ENCODE results near the gene INPP5B. TPM values are rescaled to one million over a fixed set of nuclear protein-coding genes. Genes with fewer than 3 reads are reported as not detected.
"Not testable (repeated sequence)": the region's sequence is repeated elsewhere in the genome, so short reads cannot be mapped to it uniquely, and the experiment has no call there.

The INPP5B gene
- total RNA-seq, 5 donors from 2014 or later (not counting 1 experiment from before 2014, with no cell fraction given): 27.9 to 35.8 (median 30.9) TPM

DNA sequence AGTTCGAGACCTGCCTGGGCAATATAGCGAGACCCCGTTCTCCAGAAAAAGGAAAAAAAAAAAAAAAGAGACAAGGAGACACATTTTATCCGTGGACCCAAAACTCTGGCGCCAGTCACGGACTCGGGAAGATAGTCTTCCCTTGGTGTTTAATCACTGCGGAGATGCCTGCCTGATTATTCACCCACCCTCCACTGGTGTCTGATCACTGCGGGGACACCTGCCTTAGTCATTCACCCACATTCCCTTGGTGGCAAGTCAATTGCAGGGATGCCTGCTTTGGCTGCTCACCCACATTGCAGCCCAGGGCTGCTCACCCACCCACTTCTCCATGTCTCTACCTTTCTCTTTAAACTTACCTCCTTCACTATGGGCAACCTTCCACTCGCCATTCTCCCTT is 38.3 kb downstream of the INPP5B start:
- H3K4me3 Mint-ChIP-seq; H3K27ac Mint-ChIP-seq; H3K27me3 ChIP-seq (replicated peaks in 1 of 2; ENCODE audit: control insufficient read depth in 2 of 2, extremely low read depth in 1 of 2, insufficient read depth in 2 of 2, low read length in 1 of 2); POLR2A ChIA-PET; H3K27ac ChIP-seq (ENCODE audit: low read length); H3K9me3 ChIP-seq; ATAC-seq (replicated peaks in 1 of 4); H3K4me3 ChIP-seq (ENCODE audit: control insufficient read depth in 1 of 2, extremely low read depth in 1 of 2, low read length in 1 of 2); CTCF ChIA-PET; DNase-seq; H3K27me3 Mint-ChIP-seq; H3K36me3 ChIP-seq (ENCODE audit: control insufficient read depth in 2 of 2, extremely low read depth in 1 of 2, insufficient read depth in 1 of 2, low read length in 1 of 2); H3K4me1 ChIP-seq (ENCODE audit: control insufficient read depth in 1 of 2, extremely low read depth in 1 of 2, insufficient read depth in 2 of 2, low read length in 2 of 2): not testable (repeated sequence)
- Mint-ChIP-seq H3K9me3 (peaks cover 5 to 17% (median 5%) of the 10 kb centered on the region in 3 donors), H3K36me3 (peaks cover 10% of the 10 kb centered on the region), H3K4me1 (peaks cover 3 to 16% (median 4%) of the 10 kb centered on the region in 3 donors)
- 99% methylated on average over 7 of the region's 10 CpGs for WGBS (ENCODE audit: insufficient coverage)

DNA sequence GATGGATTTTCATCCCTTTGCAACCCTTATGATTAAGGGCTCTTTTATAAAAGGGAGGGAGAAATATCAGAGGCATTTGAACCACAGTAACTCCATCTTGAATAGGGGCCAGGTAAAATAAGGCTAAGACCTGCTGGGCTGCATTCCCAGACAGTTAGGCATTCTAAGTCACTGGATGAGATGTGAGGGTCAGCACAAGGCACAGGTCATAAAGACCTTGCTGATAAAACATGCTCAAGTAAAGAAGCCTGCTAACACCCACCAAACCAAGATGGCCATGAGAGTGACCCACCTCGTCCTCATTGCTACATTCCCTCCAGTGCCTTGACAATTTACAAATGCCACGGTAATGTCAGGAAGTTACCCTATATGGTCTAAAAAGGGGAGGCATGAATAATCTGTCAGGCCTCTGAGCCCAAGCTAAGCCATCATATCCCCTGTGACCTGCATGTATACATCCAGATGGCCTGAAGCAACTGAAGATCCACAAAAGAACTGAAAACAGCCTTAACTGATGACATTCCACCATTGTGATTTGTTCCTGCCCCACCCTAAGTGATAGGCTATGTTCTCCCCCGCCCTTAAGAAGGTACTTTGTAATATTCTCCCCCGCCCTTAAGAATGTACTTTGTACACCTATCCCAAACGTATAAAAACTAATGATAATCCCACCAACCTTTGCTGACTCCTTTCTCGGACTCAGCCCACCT is 39.3 kb downstream of the INPP5B start:
- CTCF ChIA-PET: interaction anchor here in 1 of 2 donors (0.6 kb wide), 1 partner anchor 14 kb away, joined by 3 read pairs; no protein-coding TSS in a partner anchor

GRCh38 chr1:37906591-37906990 is 40.3 kb downstream of the INPP5B start:
- ATAC-seq (replicated peaks in 1 of 4); H3K27ac ChIP-seq (ENCODE audit: low read length); H3K27me3 Mint-ChIP-seq; CTCF ChIA-PET; H3K36me3 ChIP-seq (ENCODE audit: control insufficient read depth in 2 of 2, extremely low read depth in 1 of 2, insufficient read depth in 1 of 2, low read length in 1 of 2); H3K4me3 ChIP-seq (ENCODE audit: control insufficient read depth in 1 of 2, extremely low read depth in 1 of 2, low read length in 1 of 2); H3K9me3 ChIP-seq; H3K27me3 ChIP-seq (replicated peaks in 1 of 2; ENCODE audit: control insufficient read depth in 2 of 2, extremely low read depth in 1 of 2, insufficient read depth in 2 of 2, low read length in 1 of 2); DNase-seq; H3K27ac Mint-ChIP-seq; POLR2A ChIA-PET; H3K4me1 ChIP-seq (ENCODE audit: control insufficient read depth in 1 of 2, extremely low read depth in 1 of 2, insufficient read depth in 2 of 2, low read length in 2 of 2); H3K4me3 Mint-ChIP-seq: not testable (repeated sequence)
- 100% methylated on average over 2 of the region's 3 CpGs for WGBS (ENCODE audit: insufficient coverage)
- Mint-ChIP-seq H3K4me1 (peaks cover 7 to 23% (median 9%) of the 10 kb centered on the region in 3 donors), H3K36me3 (peaks cover 10% of the 10 kb centered on the region), H3K9me3 (peaks cover 5 to 17% (median 5%) of the 10 kb centered on the region in 3 donors)

More for the DNA sequence above, 39.3 kb downstream of the INPP5B start:
- H3K4me3 Mint-ChIP-seq; H3K9me3 ChIP-seq; H3K4me1 ChIP-seq (ENCODE audit: control insufficient read depth in 1 of 2, extremely low read depth in 1 of 2, insufficient read depth in 2 of 2, low read length in 2 of 2); H3K27ac Mint-ChIP-seq; DNase-seq; H3K4me3 ChIP-seq (ENCODE audit: control insufficient read depth in 1 of 2, extremely low read depth in 1 of 2, low read length in 1 of 2); H3K27ac ChIP-seq (ENCODE audit: low read length); ATAC-seq (replicated peaks in 1 of 4); POLR2A ChIA-PET; H3K27me3 Mint-ChIP-seq; H3K27me3 ChIP-seq (replicated peaks in 1 of 2; ENCODE audit: control insufficient read depth in 2 of 2, extremely low read depth in 1 of 2, insufficient read depth in 2 of 2, low read length in 1 of 2); H3K36me3 ChIP-seq (ENCODE audit: control insufficient read depth in 2 of 2, extremely low read depth in 1 of 2, insufficient read depth in 1 of 2, low read length in 1 of 2): not testable (repeated sequence)
- peaks cover 3 to 16% (median 4%) of the 10 kb centered on the region in 3 donors for H3K4me1 Mint-ChIP-seq
- 100% methylated on average over 4 of the region's 6 CpGs for WGBS (ENCODE audit: insufficient coverage)
- H3K36me3 Mint-ChIP-seq: peaks cover 10% of the 10 kb centered on the region
- peaks cover 5 to 17% (median 5%) of the 10 kb centered on the region in 3 donors for H3K9me3 Mint-ChIP-seq

GRCh38 chr1:37905727-37906126 is 41.1 kb downstream of the INPP5B start:
- ChIA-PET CTCF (interaction anchor here in 1 of 2 donors (0.6 kb wide), 1 partner anchor 30 kb away, joined by 3 read pairs; no protein-coding TSS in a partner anchor), POLR2A (no interaction called here)
- Histone ChIP-seq H3K27me3 (replicated peaks in 1 of 2; ENCODE audit: control insufficient read depth in 2 of 2, extremely low read depth in 1 of 2, insufficient read depth in 2 of 2, low read length in 1 of 2) (no peaks in the 10 kb centered on the region), H3K4me1 (ENCODE audit: control insufficient read depth in 1 of 2, extremely low read depth in 1 of 2, insufficient read depth in 2 of 2, low read length in 2 of 2) (no peaks in the 10 kb centered on the region), H3K4me3 (ENCODE audit: control insufficient read depth in 1 of 2, extremely low read depth in 1 of 2, low read length in 1 of 2) (no peak overlapping the region), H3K27ac (ENCODE audit: low read length) (no peak overlapping the region), H3K36me3 (ENCODE audit: control insufficient read depth in 2 of 2, extremely low read depth in 1 of 2, insufficient read depth in 1 of 2, low read length in 1 of 2) (no peaks in the 10 kb centered on the region), H3K9me3 (no peaks in the 10 kb centered on the region)
- H3K27ac Mint-ChIP-seq: no peak overlapping the region
- WGBS (ENCODE audit: insufficient coverage): no CpG with 5 or more reads among the region's 1 CpG
- ATAC-seq (replicated peaks in 1 of 4): no peak
- H3K4me1 Mint-ChIP-seq: peaks cover 13 to 28% (median 15%) of the 10 kb centered on the region in 3 donors
- DNase-seq: no peak
- H3K4me3 Mint-ChIP-seq: no peak overlapping the region
- peaks cover 15% of the 10 kb centered on the region for H3K36me3 Mint-ChIP-seq
- H3K27me3 Mint-ChIP-seq: no peaks in the 10 kb centered on the region
- peaks cover 5 to 17% (median 5%) of the 10 kb centered on the region in 3 donors for H3K9me3 Mint-ChIP-seq

- Mint-ChIP-seq H3K4me1 (peaks cover 13 to 23% (median 13%) of the 10 kb centered on the region in 3 donors), H3K9me3 (peaks cover 4 to 14% (median 4%) of the 10 kb centered on the region in 3 donors), H3K36me3 (peaks cover 15% of the 10 kb centered on the region)
- H3K27ac Mint-ChIP-seq; ATAC-seq (replicated peaks in 1 of 4); H3K27ac ChIP-seq (ENCODE audit: low read length); POLR2A ChIA-PET; H3K36me3 ChIP-seq (ENCODE audit: control insufficient read depth in 2 of 2, extremely low read depth in 1 of 2, insufficient read depth in 1 of 2, low read length in 1 of 2); H3K4me3 Mint-ChIP-seq; H3K9me3 ChIP-seq; H3K4me1 ChIP-seq (ENCODE audit: control insufficient read depth in 1 of 2, extremely low read depth in 1 of 2, insufficient read depth in 2 of 2, low read length in 2 of 2); DNase-seq; H3K27me3 Mint-ChIP-seq; H3K27me3 ChIP-seq (replicated peaks in 1 of 2; ENCODE audit: control insufficient read depth in 2 of 2, extremely low read depth in 1 of 2, insufficient read depth in 2 of 2, low read length in 1 of 2); H3K4me3 ChIP-seq (ENCODE audit: control insufficient read depth in 1 of 2, extremely low read depth in 1 of 2, low read length in 1 of 2): not testable (repeated sequence)
- CTCF ChIA-PET: interaction anchor here in 1 of 2 donors (0.6 kb wide), 1 partner anchor 301 kb away, joined by 3 read pairs; no protein-coding TSS in a partner anchor
- WGBS (ENCODE audit: insufficient coverage): no CpG with 5 or more reads among the region's 6 CpGs
Measured at GRCh38 chr1:37903921-37904320, 42.9 kb downstream of the INPP5B start.

- Histone ChIP-seq H3K4me1 (ENCODE audit: control insufficient read depth in 1 of 2, extremely low read depth in 1 of 2, insufficient read depth in 2 of 2, low read length in 2 of 2) (no peaks in the 10 kb centered on the region), H3K27me3 (replicated peaks in 1 of 2; ENCODE audit: control insufficient read depth in 2 of 2, extremely low read depth in 1 of 2, insufficient read depth in 2 of 2, low read length in 1 of 2) (no peaks in the 10 kb centered on the region), H3K36me3 (ENCODE audit: control insufficient read depth in 2 of 2, extremely low read depth in 1 of 2, insufficient read depth in 1 of 2, low read length in 1 of 2) (no peaks in the 10 kb centered on the region), H3K9me3 (no peaks in the 10 kb centered on the region), H3K27ac (ENCODE audit: low read length) (no peak overlapping the region), H3K4me3 (ENCODE audit: control insufficient read depth in 1 of 2, extremely low read depth in 1 of 2, low read length in 1 of 2) (no peak overlapping the region)
- Mint-ChIP-seq H3K4me3 (no peak overlapping the region), H3K4me1 (peaks cover 10 to 13% (median 11%) of the 10 kb centered on the region in 3 donors), H3K27me3 (no peaks in the 10 kb centered on the region), H3K36me3 (peaks cover 15% of the 10 kb centered on the region), H3K9me3 (peaks cover 0 to 8% (median 2%) of the 10 kb centered on the region in 3 donors), H3K27ac (no peak overlapping the region)
- ChIA-PET CTCF (no interaction called here), POLR2A (interaction anchor here (0.6 to 0.7 kb wide), 3 partner anchors 20 to 52 kb away, joined by 4 to 6 read pairs (median 5); no protein-coding TSS in a partner anchor)
- no peak for ATAC-seq (replicated peaks in 1 of 4)
- 100% methylated on average over 2 of the region's 5 CpGs for WGBS (ENCODE audit: insufficient coverage)
- DNase-seq: no peak
Measured at GRCh38 chr1:37902983-37903382, 43.9 kb downstream of the INPP5B start.
